Central memory CD8-positive, alpha-beta T cell (primary cell): ENCODE measurements around the gene ATP5F1D.

Source experiments
- ATAC-seq: fragments of 150-1000 bp; cut with Tn5 transposase; replicated peaks from 2 replicates; pipeline ENCODE4 v1.10.0; 2022; ENCODE audit warnings: mild to moderate bottlenecking, moderate FRiP score, moderate number of reproducible peaks; ENCODE audit not compliant: poor library complexity, severe bottlenecking; ENCODE audit errors: extremely low read depth
- DNase-seq, 2 donors: peaks; one replicate each; pipeline ENCODE4 v3.0.0; 2021; ENCODE audit warnings: low spot score in 2 of 2
- H3K27ac Mint-ChIP-seq: one replicate; pipeline ENCODE4 v1.8.0; 2022; ENCODE audit warnings: low read depth, mild to moderate bottlenecking, moderate library complexity, mixed read lengths
- H3K27me3 Mint-ChIP-seq: one replicate; pipeline ENCODE4 v1.8.0; 2022; ENCODE audit warnings: mixed read lengths
- H3K36me3 Mint-ChIP-seq: one replicate; pipeline ENCODE4 v1.8.0; 2022; ENCODE audit warnings: mild to moderate bottlenecking, moderate library complexity, mixed read lengths; ENCODE audit not compliant: insufficient read depth
- H3K4me1 Mint-ChIP-seq: one replicate; pipeline ENCODE4 v1.8.0; 2022; ENCODE audit warnings: mixed read lengths
- H3K4me3 Mint-ChIP-seq: one replicate; pipeline ENCODE4 v1.8.0; 2022; ENCODE audit warnings: mild to moderate bottlenecking, moderate library complexity, mixed read lengths
- H3K9me3 Mint-ChIP-seq: one replicate; pipeline ENCODE4 v1.8.0; 2022; ENCODE audit warnings: mixed read lengths

ATP5F1D gene

GRCh38 chr19:1214862-1215731 lies 26.5 kb upstream of the ATP5F1D start:
- no peak overlapping the region for H3K27ac Mint-ChIP-seq
- H3K36me3 Mint-ChIP-seq = peaks cover 7% of the 10 kb centered on the region
- ATAC-seq = no peak
- no peak overlapping the region for H3K4me3 Mint-ChIP-seq
- H3K27me3 Mint-ChIP-seq = no peaks in the 10 kb centered on the region
- H3K4me1 Mint-ChIP-seq = peaks cover 13% of the 10 kb centered on the region
- DNase-seq = no peak
- H3K9me3 Mint-ChIP-seq = no peaks in the 10 kb centered on the region

- H3K36me3 Mint-ChIP-seq = peaks cover 7% of the 10 kb centered on the region
- H3K27me3 Mint-ChIP-seq = no peaks in the 10 kb centered on the region
- no peak overlapping the region for H3K27ac Mint-ChIP-seq
- ATAC-seq = no peak
- DNase-seq = no peak
- no peak overlapping the region for H3K4me3 Mint-ChIP-seq
- no peaks in the 10 kb centered on the region for H3K9me3 Mint-ChIP-seq
- H3K4me1 Mint-ChIP-seq = peaks cover 13% of the 10 kb centered on the region
Measured at GRCh38 chr19:1216756-1217155, 24.8 kb upstream of the ATP5F1D start.

- DNase-seq (no peak), ATAC-seq (no peak)
- Mint-ChIP-seq H3K36me3 (peaks cover 7% of the 10 kb centered on the region), H3K9me3 (no peaks in the 10 kb centered on the region), H3K27ac (no peak overlapping the region), H3K4me1 (peaks cover 13% of the 10 kb centered on the region), H3K4me3 (no peak overlapping the region), H3K27me3 (no peaks in the 10 kb centered on the region)
Measured at GRCh38 chr19:1217366-1217765, 24.2 kb upstream of the ATP5F1D start.

GRCh38 chr19:1218751-1219567 lies 22.6 kb upstream of the ATP5F1D start:
- H3K4me3 Mint-ChIP-seq = no peak overlapping the region
- H3K27me3 Mint-ChIP-seq = no peaks in the 10 kb centered on the region
- H3K27ac Mint-ChIP-seq = no peak overlapping the region
- H3K9me3 Mint-ChIP-seq = no peaks in the 10 kb centered on the region
- DNase-seq = no peak
- H3K4me1 Mint-ChIP-seq = peaks cover 4% of the 10 kb centered on the region
- H3K36me3 Mint-ChIP-seq = peaks cover 2% of the 10 kb centered on the region
- ATAC-seq = no peak

- no peaks in the 10 kb centered on the region for H3K27me3 Mint-ChIP-seq
- no peaks in the 10 kb centered on the region for H3K9me3 Mint-ChIP-seq
- peaks cover 2% of the 10 kb centered on the region for H3K36me3 Mint-ChIP-seq
- no peak for ATAC-seq
- no peak for DNase-seq
- no peaks in the 10 kb centered on the region for H3K4me1 Mint-ChIP-seq
- no peak overlapping the region for H3K27ac Mint-ChIP-seq
- no peak overlapping the region for H3K4me3 Mint-ChIP-seq
Measured at GRCh38 chr19:1219786-1220476, 21.6 kb upstream of the ATP5F1D start.

GRCh38 chr19:1220477-1220930 lies 21.0 kb upstream of the ATP5F1D start:
- DNase-seq (no peak), ATAC-seq (no peak)
- Mint-ChIP-seq H3K4me3 (no peak overlapping the region), H3K4me1 (no peaks in the 10 kb centered on the region), H3K9me3 (no peaks in the 10 kb centered on the region), H3K36me3 (peaks cover 5% of the 10 kb centered on the region), H3K27ac (no peak overlapping the region), H3K27me3 (no peaks in the 10 kb centered on the region)

- Mint-ChIP-seq H3K36me3 (peaks cover 3% of the 10 kb centered on the region), H3K27ac (no peak overlapping the region), H3K4me3 (no peak overlapping the region), H3K9me3 (no peaks in the 10 kb centered on the region), H3K27me3 (no peaks in the 10 kb centered on the region), H3K4me1 (no peaks in the 10 kb centered on the region)
- DNase-seq = no peak
- ATAC-seq = no peak
Measured at GRCh38 chr19:1220976-1221903, 20.3 kb upstream of the ATP5F1D start.

- H3K9me3 Mint-ChIP-seq = no peaks in the 10 kb centered on the region
- no peak overlapping the region for H3K27ac Mint-ChIP-seq
- DNase-seq (no peak), ATAC-seq (no peak)
- H3K36me3 Mint-ChIP-seq = peaks cover 4% of the 10 kb centered on the region
- no peaks in the 10 kb centered on the region for H3K4me1 Mint-ChIP-seq
- H3K4me3 Mint-ChIP-seq = no peak overlapping the region
- no peaks in the 10 kb centered on the region for H3K27me3 Mint-ChIP-seq
Measured at GRCh38 chr19:1221904-1222255, 19.7 kb upstream of the ATP5F1D start.

GRCh38 chr19:1222394-1222793 lies 19.2 kb upstream of the ATP5F1D start:
- no peaks in the 10 kb centered on the region for H3K27me3 Mint-ChIP-seq
- H3K4me1 Mint-ChIP-seq = no peaks in the 10 kb centered on the region
- DNase-seq (no peak), ATAC-seq (no peak)
- no peak overlapping the region for H3K27ac Mint-ChIP-seq
- no peak overlapping the region for H3K4me3 Mint-ChIP-seq
- peaks cover 5% of the 10 kb centered on the region for H3K36me3 Mint-ChIP-seq
- no peaks in the 10 kb centered on the region for H3K9me3 Mint-ChIP-seq

- Mint-ChIP-seq H3K9me3 (no peaks in the 10 kb centered on the region), H3K4me1 (no peaks in the 10 kb centered on the region), H3K27ac (no peak overlapping the region), H3K36me3 (peaks cover 5% of the 10 kb centered on the region), H3K4me3 (no peak overlapping the region), H3K27me3 (no peaks in the 10 kb centered on the region)
- ATAC-seq (no peak), DNase-seq (no peak)
Measured at GRCh38 chr19:1223018-1223855, 18.3 kb upstream of the ATP5F1D start.

- ATAC-seq (no peak), DNase-seq (no peak)
- Mint-ChIP-seq H3K27ac (no peak overlapping the region), H3K9me3 (no peaks in the 10 kb centered on the region), H3K4me3 (no peak overlapping the region), H3K27me3 (no peaks in the 10 kb centered on the region), H3K36me3 (peaks cover 5% of the 10 kb centered on the region), H3K4me1 (no peaks in the 10 kb centered on the region)
Measured at GRCh38 chr19:1224047-1224825, 17.3 kb upstream of the ATP5F1D start.
